HG02938 (cell line): Measurements from ENCODE around the gene TTC39B.

Source experiments
- ATAC-seq: cut with Tn5 transposase; IDR thresholded peaks from one replicate; pipeline ENCODE4 v1.9.1; 2021; ENCODE audit warnings: mild to moderate bottlenecking, moderate library complexity; ENCODE audit not compliant: unreplicated experiment

The TTC39B gene

DNA sequence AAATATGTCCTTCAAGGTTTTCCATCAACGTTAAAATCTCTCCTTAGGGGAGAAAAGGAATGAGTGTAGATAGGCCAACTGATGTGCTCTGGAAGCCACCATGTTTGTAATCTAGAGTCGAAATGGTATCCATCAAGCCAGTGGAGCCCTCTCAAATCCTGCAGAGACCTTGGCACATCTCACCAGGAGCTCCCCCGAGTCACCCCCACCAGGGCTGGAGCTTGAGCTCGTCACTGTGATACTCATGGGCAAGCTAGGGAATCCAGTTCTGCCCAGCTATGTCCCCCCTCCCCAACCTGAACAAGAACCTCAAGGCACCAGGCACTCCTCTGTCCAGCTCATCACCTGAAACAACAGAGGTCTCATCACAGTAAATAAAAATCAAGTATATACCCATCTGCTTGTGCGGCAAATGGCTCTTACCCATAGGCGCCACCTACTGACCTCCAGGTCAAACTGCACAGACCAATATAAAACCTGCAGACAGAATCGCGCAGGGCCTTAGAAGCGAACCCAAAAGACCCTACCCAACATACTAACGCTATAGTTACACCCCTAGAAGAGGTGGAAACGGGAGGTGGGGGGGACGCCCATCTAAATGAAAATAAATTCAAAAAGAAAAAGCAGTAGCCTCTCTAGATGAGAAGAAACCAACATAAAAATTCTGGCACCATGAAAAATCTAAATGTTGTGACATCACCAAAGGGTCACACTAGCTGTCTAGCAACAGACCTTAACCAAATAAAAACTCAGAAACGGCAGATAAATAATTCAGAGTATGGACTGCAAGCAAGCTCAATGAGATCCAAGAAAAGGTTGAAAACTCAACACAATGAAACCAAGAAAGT is 75.0 kb downstream of the TTC39B start:
- no peak for ATAC-seq

DNA sequence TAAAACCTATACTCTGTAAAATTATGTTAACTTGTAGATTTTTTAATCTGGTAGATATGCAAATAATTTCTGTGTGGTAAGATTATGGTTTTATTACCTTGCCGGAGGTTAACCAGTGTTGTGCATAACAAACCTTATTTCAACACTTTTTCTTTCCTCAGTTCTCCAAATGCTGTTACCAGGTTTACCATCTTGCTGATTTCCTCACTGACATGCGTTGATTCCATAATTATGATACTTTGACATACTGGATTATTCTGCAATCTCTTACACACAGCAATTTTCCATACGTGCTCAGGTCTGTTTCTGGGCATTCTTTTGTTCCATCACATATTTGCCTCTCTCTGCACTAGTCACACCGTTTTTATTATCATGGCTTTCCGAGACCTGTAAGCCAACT is 77.6 kb downstream of the TTC39B start:
- no peak for ATAC-seq

DNA sequence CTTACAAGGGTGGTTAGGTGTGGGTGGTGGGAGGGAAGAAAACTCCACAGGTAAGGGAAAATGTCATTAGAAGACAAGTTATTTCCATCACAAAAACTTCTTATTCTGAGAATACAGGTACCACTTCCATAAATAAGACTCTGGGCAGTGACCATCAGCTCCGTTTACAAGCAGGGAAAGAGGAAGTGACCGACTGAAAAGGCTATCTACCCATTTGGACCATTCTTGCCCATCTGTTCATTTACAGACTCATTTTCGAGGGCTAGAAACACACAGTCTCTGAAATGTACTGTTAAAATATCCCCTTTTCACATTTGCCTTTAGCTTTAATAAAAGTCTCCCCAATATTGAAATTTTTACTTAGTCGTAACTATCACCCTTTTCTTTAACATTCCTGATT is 79.5 kb downstream of the TTC39B start:
- ATAC-seq, result no peak

DNA sequence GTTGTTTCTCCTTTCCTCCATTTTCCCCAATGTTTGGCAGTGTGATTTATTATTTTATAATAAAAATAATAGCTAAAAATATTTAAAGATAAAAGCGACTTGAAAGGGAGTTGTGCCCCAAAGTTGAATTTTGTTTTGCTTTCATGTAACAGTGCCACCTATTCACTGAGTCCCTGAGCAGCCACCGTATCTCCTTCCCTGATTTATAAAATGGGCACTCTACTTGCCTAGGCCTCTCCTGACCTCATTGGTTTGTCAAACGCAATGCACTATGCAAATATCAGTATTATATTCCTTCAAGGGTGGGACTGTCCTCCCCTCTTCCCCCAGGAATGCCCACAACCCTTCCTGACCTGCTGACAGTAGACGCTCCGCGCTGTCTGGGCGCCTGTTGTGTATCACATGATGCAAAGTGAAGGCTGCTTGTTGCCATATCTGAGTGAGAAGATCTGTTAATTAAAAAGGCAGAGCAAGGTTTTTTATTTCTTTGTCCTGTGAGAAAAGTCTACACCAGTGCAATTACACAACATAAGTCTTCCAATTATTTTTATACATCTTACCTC is 81.4 kb downstream of the TTC39B start:
- no peak for ATAC-seq

DNA sequence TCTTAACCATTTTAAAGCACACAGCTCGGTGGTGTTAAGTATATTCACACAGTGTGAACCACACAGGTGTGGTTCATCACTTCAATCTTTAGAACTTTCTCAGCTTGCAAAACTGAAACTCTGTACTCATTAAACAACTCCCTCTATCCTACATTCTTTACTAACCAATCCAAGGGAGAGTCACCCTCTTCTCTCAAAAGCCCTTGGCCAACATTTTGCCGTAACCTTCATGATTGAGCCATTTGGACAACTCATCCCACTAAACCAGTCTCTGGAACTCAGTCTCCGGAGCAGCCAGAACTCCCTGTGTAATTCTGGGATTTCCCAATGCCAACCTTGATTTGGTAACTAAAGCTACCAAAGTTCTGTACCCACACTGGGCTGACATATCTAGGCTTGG is 84.7 kb downstream of the TTC39B start:
- ATAC-seq, result no peak

DNA sequence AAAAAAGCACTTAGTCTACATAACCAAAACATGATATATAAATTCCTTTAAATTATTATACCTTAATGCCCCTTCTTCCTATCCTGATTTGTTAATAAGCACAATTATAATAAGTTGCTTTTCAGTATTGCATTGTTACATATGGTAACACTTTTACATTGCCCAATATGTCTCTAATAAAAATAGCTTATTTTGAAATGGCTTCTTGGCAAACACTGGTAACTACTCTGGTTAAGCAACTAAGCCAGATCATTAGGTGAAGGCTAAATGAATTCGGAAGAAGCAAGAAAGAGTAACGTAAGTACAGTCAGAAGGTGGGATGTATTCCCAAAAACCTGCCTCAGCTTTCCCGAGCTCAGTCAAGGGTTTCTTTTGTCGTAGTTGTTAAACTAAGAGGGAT is 85.3 kb downstream of the TTC39B start:
- ATAC-seq, result no peak

DNA sequence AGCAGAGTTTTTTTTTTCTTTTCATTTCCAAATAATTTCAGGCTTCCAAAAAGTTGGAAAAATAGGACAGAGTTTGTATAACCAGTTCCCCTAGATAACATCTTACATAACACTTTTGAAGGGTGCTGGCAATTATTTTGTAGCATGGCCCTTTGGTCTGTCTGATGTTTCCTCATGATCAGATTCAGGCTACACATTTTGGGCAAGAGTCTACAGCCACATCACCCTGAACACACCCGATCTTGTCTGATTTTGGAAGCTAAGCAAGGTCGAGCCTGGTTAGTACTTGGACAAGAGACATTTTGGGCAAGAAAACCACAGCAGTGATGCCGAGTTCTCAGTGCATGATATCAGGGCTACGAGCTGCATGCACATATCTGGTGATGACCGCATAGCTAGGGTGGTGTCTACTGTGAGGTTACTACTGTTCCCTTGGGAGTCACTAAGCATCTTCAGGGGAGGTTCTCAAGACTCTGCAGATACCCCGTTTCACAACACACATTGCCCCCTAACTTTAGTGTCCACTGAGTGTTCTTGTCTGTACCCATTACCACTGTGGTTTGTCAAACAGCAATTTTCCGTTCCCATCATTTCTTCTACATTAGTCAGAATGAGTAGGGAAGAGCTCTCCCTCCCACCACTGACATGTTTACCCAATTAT is 86.2 kb downstream of the TTC39B start:
- no peak for ATAC-seq

DNA sequence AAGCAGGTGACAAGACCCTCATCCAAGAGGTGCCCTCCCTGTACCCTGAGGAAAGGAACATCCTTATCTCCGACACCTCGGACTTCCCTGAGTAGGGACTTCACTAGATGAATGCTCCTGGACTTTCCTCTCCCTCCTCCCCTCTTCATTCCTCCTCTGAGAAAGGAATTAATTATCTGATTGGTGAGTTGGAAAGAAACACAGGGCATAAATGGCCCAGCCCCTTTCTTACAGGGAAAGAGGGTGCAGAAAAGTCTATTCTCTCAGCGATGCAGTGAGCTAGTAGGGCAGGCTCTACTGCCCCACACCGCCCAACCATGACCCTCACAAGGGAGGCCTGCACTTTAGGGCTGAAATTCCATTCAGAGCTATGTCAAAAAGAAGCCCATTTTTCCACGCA is 87.5 kb downstream of the TTC39B start:
- no peak for ATAC-seq

DNA sequence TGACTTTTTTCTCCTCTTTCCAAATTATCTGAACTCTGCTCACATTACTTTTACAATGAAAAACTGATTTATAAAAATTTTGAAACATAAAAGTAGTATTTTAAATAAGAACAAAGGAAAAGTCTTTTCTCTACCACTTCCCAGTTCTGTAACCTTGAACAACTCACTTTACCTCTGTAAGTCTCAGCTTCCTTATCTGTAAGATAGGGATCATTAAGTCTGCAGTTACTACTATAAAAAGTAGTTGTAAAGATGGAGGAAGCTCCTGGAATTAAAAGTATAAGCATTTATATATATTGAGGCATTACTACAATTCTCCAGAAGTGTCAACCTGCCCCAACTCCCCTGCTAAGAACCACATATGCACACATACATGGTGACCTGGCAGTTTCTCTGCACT is 88.0 kb downstream of the TTC39B start:
- ATAC-seq, result no peak

DNA sequence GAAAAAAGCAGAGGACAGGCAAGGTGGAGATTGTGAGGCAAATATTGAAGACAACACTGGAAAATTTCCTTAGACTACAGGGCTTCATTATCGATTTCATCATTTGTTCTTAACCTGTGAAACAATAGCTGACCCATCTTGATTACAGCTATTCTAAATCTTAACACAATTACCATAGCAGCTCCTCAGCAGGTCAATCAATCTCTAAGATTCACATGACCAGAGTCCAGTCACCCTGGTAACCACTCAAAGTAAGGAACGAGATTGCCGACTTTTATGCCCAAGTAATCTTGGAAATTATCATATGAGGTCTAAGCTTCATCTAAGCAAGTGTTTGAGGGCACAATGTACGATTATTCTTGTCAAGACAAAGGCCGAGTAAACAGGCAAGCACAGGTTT is 93.8 kb downstream of the TTC39B start:
- no peak for ATAC-seq

DNA sequence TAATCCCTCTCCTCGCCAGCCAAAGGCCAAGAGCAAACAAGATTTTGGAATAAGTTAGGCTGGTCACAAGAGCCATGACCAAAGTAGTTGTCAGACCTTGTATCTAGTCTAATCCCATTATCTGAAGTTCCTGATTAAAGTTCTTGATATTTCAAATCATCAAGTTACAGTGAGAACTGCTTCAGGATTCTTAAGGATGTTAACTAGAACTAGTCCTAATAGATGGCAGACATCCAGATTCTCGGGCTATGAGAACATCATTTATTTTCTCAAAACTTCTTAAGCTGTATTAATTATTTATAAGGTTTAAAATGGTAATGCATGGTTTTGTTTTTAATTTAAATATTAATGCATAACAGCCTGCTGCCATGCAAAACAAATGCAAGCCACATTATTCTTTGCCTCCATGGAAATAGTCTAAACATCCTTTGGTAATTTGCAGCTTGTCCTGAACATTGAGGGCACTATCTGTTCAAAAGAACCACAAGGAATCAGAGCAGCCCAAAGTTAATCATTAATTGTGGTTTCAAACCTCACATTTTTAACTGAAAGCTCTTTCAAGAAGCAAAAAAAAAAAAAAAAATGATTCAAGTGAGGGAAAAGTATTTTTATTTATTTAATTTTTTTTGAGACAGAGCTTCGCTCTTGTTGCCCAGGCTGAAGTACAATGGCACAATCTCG is 95.1 kb downstream of the TTC39B start:
- peak; percentile 18 for ATAC-seq

DNA sequence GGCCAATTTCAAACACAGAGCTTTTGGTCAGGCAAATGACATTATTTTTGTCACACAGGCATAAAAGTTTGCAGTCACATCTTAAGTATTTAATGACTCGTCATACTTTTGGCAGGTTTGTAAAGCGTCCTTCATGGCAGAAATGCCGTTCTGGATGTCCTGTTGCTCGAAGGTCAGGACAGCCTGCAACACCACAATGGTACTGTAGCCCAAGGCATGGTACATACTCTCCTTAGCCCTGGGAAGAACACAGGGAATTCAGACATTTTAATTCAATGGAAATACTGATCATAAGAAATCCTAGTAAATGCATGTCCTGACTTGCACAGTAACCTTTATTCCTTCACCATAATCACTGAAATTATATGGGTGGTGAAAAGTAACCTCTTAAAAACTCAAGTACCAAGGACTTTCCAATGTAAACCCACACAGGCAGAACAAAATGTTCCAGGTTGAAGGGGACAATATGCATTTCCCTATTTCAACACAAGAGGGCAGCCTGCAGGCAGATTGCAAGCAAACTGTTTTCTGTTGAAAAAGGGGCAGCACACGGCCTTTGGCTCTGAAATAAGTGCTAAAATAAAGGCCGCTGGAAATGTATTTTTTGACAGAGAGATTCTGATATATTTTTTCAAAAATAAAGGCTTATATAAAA is 95.7 kb downstream of the TTC39B start:
- ATAC-seq, result peak; percentile 78

DNA sequence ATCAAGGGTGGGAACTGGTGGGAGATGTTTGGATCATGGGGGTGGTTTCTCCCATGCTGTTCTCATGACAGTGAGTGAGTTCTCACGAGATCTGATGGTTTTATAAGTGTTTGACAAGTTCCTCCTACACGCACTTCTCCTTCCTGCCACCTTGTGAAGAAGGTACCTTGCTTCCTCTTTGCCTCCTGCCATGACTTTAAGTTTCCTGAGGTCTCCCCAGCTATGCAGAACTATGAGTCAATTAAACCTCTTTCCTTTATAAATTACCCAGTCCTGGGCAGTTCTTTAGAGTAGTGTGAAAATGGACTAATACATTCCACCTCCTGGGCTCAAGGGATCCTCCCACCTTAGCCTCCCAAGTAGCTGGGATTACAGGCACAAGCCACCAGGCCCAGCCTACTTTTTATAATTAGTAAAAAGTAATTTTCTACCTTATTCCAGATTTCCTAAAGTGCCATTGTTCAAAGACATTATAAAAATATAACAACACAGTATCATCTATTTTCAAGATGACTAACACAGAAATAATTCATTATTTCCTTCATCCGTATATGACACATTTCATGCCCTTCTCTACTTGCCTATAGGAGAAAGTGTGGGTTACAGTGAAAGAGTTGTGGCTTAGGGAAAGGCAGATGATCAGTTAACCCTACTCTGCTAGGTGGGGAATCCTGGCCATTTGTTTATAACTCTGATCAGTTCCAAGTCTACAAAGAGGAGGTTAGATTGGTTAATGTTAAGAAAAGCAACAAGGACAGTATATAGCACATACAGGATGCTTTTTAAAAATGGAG is 99.9 kb downstream of the TTC39B start:
- ATAC-seq, result no peak

DNA sequence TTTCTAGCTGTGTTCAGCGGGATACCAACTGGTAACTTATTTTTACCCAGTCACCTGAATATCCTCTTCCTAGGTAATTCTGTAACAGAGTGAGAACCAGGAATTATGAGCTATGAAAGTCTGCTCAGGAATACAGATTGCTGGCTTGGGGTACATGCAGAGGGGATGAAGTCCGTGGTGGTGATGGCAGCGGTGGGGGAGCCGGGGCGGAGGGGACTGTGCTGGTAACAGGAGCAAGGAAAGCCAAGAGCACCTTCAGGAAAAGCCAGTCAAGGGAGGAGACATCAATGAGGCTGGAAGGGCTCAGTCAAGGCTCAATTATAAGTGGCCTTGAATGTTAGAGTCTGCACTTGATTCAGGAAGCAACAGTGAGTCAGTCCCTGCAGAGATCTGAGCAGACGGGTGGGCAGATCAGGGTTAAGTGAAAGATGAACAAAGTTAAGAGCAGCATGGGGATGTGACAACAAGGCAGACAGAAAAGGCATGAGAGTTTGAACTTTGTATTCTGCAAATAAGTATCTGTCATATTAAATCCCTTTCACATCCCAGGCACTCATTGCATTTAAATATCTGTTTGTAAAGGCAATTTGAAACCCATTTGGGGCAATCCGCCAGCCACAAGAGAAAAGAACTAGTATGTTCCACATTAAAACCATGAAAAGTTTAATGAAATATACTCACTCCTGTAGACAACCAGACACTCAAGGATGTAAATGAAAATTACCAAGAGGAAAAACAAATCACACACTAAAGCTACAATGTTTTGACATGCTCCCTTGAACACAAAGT is 101.2 kb downstream of the TTC39B start:
- ATAC-seq, result no peak

DNA sequence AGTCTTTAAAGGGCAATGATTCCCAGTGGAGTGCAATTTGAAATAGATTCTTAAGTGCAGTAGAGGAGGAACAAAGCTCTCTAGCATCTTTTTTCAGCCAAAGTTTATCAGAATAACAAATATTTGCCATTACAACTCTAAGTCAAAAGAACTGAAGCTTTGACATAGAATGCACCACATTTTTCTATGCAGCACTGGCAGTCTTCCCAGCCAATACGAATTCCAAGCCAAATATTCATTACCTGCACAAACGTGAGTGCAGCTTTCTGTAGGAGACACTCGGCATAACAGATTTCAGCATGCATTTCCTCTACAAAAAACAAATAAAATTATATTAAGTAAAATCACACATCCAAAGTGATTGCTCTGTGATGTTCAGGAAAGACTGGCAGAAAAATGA is 103.4 kb downstream of the TTC39B start:
- no peak for ATAC-seq

DNA sequence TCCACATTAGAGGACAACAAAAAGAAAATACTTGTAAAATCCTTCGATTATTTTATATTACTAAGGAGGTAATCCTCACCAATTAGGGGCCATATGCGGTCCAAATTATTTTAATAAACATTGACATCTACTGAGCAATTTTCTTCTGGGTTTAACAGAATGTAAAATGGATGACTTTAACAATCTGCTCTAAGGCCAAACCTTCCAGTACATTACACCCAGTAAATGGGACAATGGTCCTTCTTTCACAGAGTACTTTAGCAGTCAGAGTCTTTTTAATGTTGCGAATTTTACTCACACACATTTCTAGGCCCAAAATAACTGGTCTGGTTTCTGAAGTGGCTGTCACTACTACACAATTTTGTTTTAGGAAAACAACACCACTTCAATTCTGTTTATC is 106.9 kb downstream of the TTC39B start:
- no peak for ATAC-seq

DNA sequence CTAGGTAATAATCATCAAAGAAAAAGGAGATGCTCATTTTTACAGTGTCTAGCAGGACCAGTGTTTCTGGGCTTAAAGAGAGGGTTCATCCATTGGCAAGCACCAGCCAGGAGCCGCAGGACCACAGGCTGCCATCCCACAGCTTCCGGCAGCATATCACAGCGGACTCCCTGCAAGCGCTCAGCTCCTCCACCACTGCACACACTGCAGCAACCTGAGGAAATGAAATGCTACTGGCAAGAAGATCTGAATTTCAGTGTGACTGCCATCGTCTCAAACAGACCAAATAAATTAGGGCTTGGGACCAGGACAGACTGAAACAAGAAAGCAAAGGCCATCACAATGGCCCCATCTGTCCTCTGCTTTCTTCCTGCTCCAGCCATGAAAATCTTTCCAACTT is 114.2 kb downstream of the TTC39B start:
- no peak for ATAC-seq

DNA sequence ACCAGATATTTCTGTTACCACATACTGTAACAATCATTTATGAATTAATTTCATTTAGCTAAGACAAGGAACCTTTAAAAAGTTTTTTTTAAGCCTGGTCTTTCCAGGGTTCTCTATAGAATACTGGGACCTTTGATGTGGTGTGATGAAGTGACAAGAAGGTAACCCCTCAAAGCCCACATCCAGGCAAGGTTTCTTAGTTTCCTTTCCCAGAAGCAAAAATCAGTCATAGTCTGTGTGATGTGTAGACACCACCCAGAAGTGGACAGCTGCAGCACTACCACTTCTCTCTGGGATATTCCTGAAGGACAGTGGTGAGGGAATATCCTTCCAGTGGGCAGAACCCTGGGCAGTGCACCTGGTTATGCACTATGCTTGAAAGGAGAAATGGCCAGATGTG is 115.6 kb downstream of the TTC39B start:
- peak; percentile 69 for ATAC-seq

DNA sequence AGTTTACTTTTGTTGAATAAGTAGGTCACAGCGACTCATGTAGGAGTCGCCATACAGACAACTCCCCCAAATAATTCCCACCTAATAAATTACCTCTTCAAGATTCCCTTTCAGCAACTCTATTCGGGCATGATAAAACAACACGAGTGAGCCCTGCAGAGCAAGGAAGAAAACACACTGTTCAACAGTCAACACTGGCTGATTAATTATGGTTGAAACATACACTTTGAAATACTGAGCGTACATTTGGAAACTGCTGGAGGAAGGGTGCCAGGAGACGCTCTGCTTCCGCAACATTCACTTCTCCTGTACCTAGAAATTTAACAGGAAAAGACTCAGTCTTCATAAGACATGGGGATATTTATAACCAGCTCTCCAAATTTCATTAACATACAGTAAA is 117.5 kb downstream of the TTC39B start:
- ATAC-seq, result no peak

DNA sequence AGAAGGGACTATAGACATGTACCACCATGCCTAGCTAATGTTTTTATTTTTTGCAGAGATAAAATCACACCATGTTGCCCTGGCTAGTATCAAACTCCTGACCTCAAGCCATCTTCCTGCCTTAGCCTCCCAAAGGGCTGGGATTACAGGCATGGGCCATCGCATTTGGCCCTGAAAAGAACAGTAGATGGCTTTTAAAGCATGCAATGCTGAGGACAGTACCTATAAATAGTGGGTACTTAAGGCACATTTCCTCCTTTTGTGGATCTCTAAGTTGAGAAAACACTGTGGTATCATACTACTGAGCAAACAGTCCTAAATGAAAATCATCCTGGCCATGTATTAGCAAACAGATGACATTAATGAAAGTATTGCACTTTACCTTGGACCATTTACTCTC is 119.4 kb downstream of the TTC39B start:
- no peak for ATAC-seq
